K562 (cell line): ENCODE measurements around the gene MCC. TPM values are rescaled to one million over a fixed set of nuclear protein-coding genes. Genes with fewer than 3 reads are reported as not detected.

ENCODE experiments used
- ATAC-seq: fragments of 200-7000 bp; cut with Tn5 transposase; 3 replicates; pipeline ENCODE4 v1.9.1; 2020; ENCODE audit warnings: moderate library complexity
- BruUV-seq: library from RNA; stranded (reverse); fragments of 400-500 nt; replicated peaks from 2 replicates; lab custom pipeline; 2021; lab: Mats Ljungman, UMichigan
- CTCF ChIA-PET: fragments of 300-600 bp; formaldehyde crosslinking; extraction: SDS; loops from one replicate; lab custom pipeline; 2021; ENCODE audit warnings: low intra/inter-chr PET ratio; lab: Yijun Ruan, JAX
- POLR2A ChIA-PET: fragments of 300-600, 350-650 bp; sonication (Branson Sonifier 250); formaldehyde crosslinking; extraction: SDS; loops from one replicate; lab custom pipeline; 2021; ENCODE audit warnings: antibody characterized with exemption, inconsistent platforms; lab: Yijun Ruan, JAX
- DNase-seq, 4 experiments: peaks; one replicate each; pipeline versions ENCODE4 v3.0.0 to v3.0.0-alpha.2; 2011 to 2018; ENCODE audit warnings: low spot score in 3 of 4, mixed read lengths in 3 of 4; ENCODE audit errors: extremely low read depth in 1 of 4
- FAIRE-seq: peaks from 2 replicates; lab custom pipeline; 2011; peaks lifted over from hg19 to GRCh38; lab: Jason Lieb, UNC
- H2AFZ ChIP-seq: 2 replicates; pipeline ENCODE4 v1.6.0; 2011; ENCODE audit warnings: low read depth, low read length, control low read depth, inconsistent platforms
- H3K27ac ChIP-seq: fragments of 200-600 bp; 3 replicates; pipeline ENCODE4 v1.8.0; 2011; ENCODE audit warnings: low read depth, mild to moderate bottlenecking, control low read depth, inconsistent platforms, low read length, moderate library complexity, mixed read lengths; ENCODE audit errors: extremely low read depth
- H3K27me3 ChIP-seq, 2 experiments: fragments of 300-600 bp in 1 of 2; 2 replicates in 1 of 2; 3 replicates in 1 of 2; pipeline versions ENCODE4 v1.6.0 to v1.8.0; 2011; ENCODE audit warnings: inconsistent platforms in 2 of 2, low read length in 2 of 2, mild to moderate bottlenecking in 1 of 2, mixed read lengths in 1 of 2, moderate library complexity in 1 of 2; ENCODE audit not compliant: control insufficient read depth in 2 of 2, insufficient read depth in 2 of 2
- H3K36me3 ChIP-seq: fragments of 300-600 bp; 3 replicates; pipeline ENCODE4 v1.8.0; 2011; ENCODE audit warnings: mild to moderate bottlenecking, low read length, inconsistent platforms; ENCODE audit not compliant: control insufficient read depth, insufficient read depth
- H3K4me1 ChIP-seq, 2 experiments: fragments of 200-600 bp in 1 of 2; replicated peaks in 1 of 2; 2 replicates in 1 of 2; 3 replicates in 1 of 2; pipeline versions ENCODE4 v1.5.1 to v1.8.0; 2011; ENCODE audit warnings: inconsistent platforms in 2 of 2, low read length in 2 of 2, mild to moderate bottlenecking in 1 of 2, mixed read lengths in 1 of 2, moderate library complexity in 1 of 2; ENCODE audit not compliant: control insufficient read depth in 2 of 2, insufficient read depth in 2 of 2
- H3K4me2 ChIP-seq: 2 replicates; pipeline ENCODE4 v1.6.1; 2011; ENCODE audit warnings: low read length, control low read depth, inconsistent platforms, mixed read lengths; ENCODE audit not compliant: insufficient read depth
- H3K4me3 ChIP-seq: fragments of 200-600 bp; sonication (generic), shearing (Covaris generic); 2 replicates; pipeline ENCODE4 v1.5.1; 2016; ENCODE audit warnings: control low read depth, inconsistent platforms
- H3K79me2 ChIP-seq: fragments of 200-600 bp; 3 replicates; pipeline ENCODE4 v1.8.0; 2011; ENCODE audit warnings: low read length, inconsistent platforms; ENCODE audit not compliant: control insufficient read depth, insufficient read depth
- H3K9ac ChIP-seq, 2 experiments: 2 replicates each; pipeline versions ENCODE4 v1.6.0 to v1.6.1; 2011; ENCODE audit warnings: low read depth in 2 of 2, low read length in 2 of 2, control low read depth in 1 of 2, inconsistent platforms in 1 of 2, mild to moderate bottlenecking in 1 of 2, mixed read lengths in 1 of 2; ENCODE audit not compliant: insufficient read depth in 1 of 2
- H3K9me1 ChIP-seq: one replicate; pipeline ENCODE4 v1.6.0; 2011; ENCODE audit warnings: inconsistent platforms, mild to moderate bottlenecking, low read length, moderate library complexity; ENCODE audit not compliant: control insufficient read depth, insufficient read depth
- H3K9me3 ChIP-seq: replicated peaks from 2 replicates; pipeline ENCODE4 v1.5.1; 2011; ENCODE audit warnings: low read depth, low read length, inconsistent platforms; ENCODE audit not compliant: control insufficient read depth, insufficient read depth
- H4K20me1 ChIP-seq: replicated peaks from 2 replicates; pipeline ENCODE4 v1.6.1; 2011; ENCODE audit warnings: low read length, inconsistent platforms, mixed read lengths; ENCODE audit not compliant: control insufficient read depth, insufficient read depth
- ARID2 ChIP-seq: fragments of 450-650 bp; IDR thresholded peaks from 2 replicates; pipeline ENCODE4 v1.6.1; 2017; ENCODE audit warnings: antibody characterized with exemption, mild to moderate bottlenecking
- BRF1 ChIP-seq: IDR thresholded peaks from 3 replicates; pipeline ENCODE4 v1.6.1; 2011; ENCODE audit warnings: borderline replicate concordance, mild to moderate bottlenecking; ENCODE audit not compliant: insufficient read length; ENCODE audit errors: extremely low read depth
- CTCF ChIP-seq, 3 experiments: IDR thresholded peaks in 2 of 3; conservative IDR thresholded peaks in 1 of 3; 2 replicates each; pipeline ENCODE4 v1.5.1; 2011 to 2012; ENCODE audit warnings: low read length in 3 of 3, mild to moderate bottlenecking in 3 of 3, control low read depth in 2 of 3, improper control_type of control experiment in 1 of 3, inconsistent platforms in 1 of 3, low read depth in 1 of 3, mixed read lengths in 1 of 3, moderate library complexity in 1 of 3; ENCODE audit not compliant: insufficient read depth in 2 of 3
- HOMEZ ChIP-seq: fragments of 250-450 bp; sonication (Bioruptor Pico); IDR thresholded peaks from 2 replicates; pipeline ENCODE4 v1.4.0; 2020; ENCODE audit warnings: mild to moderate bottlenecking, moderate library complexity
- POLR2B ChIP-seq: fragments of 450-650 bp; IDR thresholded peaks from 2 replicates; pipeline ENCODE4 v1.6.1; 2018; ENCODE audit warnings: low read depth; ENCODE audit not compliant: partially characterized antibody
- TCFL5 ChIP-seq: fragments of 250-450 bp; sonication (Bioruptor Pico); conservative IDR thresholded peaks from 2 replicates; pipeline ENCODE4 v1.6.1; 2021; ENCODE audit warnings: mild to moderate bottlenecking, moderate library complexity, matching md5 sums
- WGBS: fragments of 100-300 bp; shearing (Covaris generic); methylation state at CpG from one replicate; pipeline ENCODE4 v1.1.6; 2016; ENCODE audit warnings: low coverage, mixed read lengths; ENCODE audit not compliant: insufficient coverage; ENCODE audit errors: missing lambda C conversion rate; 5-methylcytosine and 5-hydroxymethylcytosine counted together
- in situ Hi-C: fragments of 300-500 bp; cut with MboI; formaldehyde crosslinking; loops from 4 replicates; pipeline ENCODE4 v1.15.0; 2018; ENCODE audit warnings: inconsistent platforms, mixed read lengths
- intact Hi-C: fragments of 100-400 bp; cut with micrococcal nuclease; formaldehyde crosslinking; loops from 2 replicates; pipeline ENCODE4 v1.14.2; 2022
- polyA plus RNA-seq, 8 experiments: library from polyadenylated mRNA; depleted of rRNA in 4 of 8; stranded (reverse) in 5 of 8; unstranded in 3 of 8; fragments of >200 nt; fragmentation: Nextera tagmentation in 2 of 8; fragmentation: Illumina TruSeq in 1 of 8; extraction: Ambion mirVana in 2 of 8; extraction: Trizol in 1 of 8; gene quantifications; 2 replicates each; pipeline versions ENCODE4 v1.2.1 to v1.2.3, GENCODE V29; 2011 to 2014; ENCODE audit warnings: inconsistent platforms in 1 of 8, missing spikeins in 1 of 8
- total RNA-seq, 7 experiments: library from RNA; depleted of rRNA in 6 of 7; stranded (reverse); fragments of >200 nt in 6 of 7; fragmentation: Illumina TruSeq in 2 of 7; extraction: Trizol in 2 of 7; gene quantifications; 2 replicates each; pipeline versions ENCODE4 v1.2.1 to v1.2.3, GENCODE V29; 2011 to 2021; ENCODE audit warnings: low replicate concordance in 1 of 7

MCC gene
- total and polyA plus RNA-seq, 9 of the 15 experiments (the other 6 are each of a cell fraction or from before 2014, with no cell fraction given): 0.04 to 0.24 (median 0.06) TPM; not detected in 1

DNA sequence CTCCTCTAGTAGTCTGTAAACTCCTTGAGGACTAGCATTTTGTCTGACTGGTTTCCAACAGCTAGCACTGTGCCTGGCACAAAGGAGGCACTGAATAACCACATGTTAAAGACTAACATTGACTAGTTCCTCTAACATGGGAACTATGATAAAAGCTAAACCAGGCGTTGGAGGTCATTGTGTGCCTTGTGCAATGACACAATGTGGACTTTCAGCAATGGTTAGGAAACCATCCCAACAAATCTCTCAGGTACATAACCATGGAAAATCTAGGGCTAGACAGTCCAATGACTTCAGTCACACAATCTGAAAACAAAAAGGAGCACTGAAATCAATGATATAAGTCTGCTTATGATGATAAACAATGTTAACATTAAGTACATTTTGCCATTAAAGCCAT, 311.0 kb downstream of the MCC start:
- Histone ChIP-seq H3K9ac (no peak overlapping the region), H2AFZ (no peak overlapping the region), H3K9me3 (no peaks in the 10 kb centered on the region), H3K4me2 (no peak overlapping the region), H3K27me3 (peaks cover 2 to 4% of the 10 kb centered on the region in 2 experiments; a peak in 2 of 5 replicates), H4K20me1 (no peaks in the 10 kb centered on the region), H3K36me3 (no peaks in the 10 kb centered on the region), H3K9me1 (no peaks in the 10 kb centered on the region), H3K4me1 (no peaks in the 10 kb centered on the region), H3K4me3 (no peak overlapping the region), H3K27ac (no peak overlapping the region), H3K79me2 (no peaks in the 10 kb centered on the region)
- ChIA-PET CTCF (no interaction called here), POLR2A (no interaction called here)
- FAIRE-seq (no peak), DNase-seq (no peak), ATAC-seq (no peak)
- intact Hi-C loops: no loop called here
- 0% methylated on average over 1 of the region's 1 CpG for WGBS
- BruUV-seq: no TSS peak
- in situ Hi-C loops: loop anchor here (10.0 kb wide), 1 partner anchor 1108 kb away; no protein-coding TSS in a partner anchor
- no peak for TF ChIP-seq TCFL5 (CRISPR knock-in tag)

DNA sequence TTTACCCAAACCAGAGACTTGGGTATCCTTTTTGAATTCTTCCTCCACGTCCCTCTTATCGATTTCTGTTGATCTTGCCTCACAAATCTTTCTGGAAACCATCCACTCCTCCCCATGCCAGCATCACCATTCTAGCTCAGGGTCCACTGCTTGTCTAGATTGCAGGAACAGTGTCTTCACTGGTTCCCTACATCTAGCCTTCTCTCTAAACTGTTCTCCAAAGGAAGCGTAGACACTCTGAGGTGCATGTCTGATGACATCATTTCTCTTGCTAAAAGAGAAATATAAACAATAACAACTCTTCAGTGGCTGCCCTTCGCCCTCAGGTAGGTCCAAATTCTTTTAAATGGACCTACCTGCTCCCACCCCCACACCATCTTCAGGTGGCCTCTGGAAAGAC, 311.5 kb downstream of the MCC start:
- WGBS: 1% methylated on average over 4 of the region's 4 CpGs
- POLR2A ChIA-PET: no interaction called here
- intact Hi-C loops: no loop called here

More for the DNA sequence above, 311.5 kb downstream of the MCC start:
- no peak overlapping the region for H3K4me2 ChIP-seq
- H3K27me3 ChIP-seq: peaks cover 2 to 4% of the 10 kb centered on the region in 2 experiments; a peak in 2 of 5 replicates
- TF ChIP-seq CTCF (IDR thresholded peaks at IDR 0.05 in 2 of 3, conservative IDR thresholded peaks at IDR 0.05 in 1 of 3; ENCODE audit: insufficient read depth in 2 of 3, low read depth in 1 of 3, low read length in 3 of 3): no peak
- no peak for TF ChIP-seq POLR2B
- TF ChIP-seq HOMEZ: no peak
- TF ChIP-seq ARID2: no peak
- TF ChIP-seq BRF1: no peak
- no peaks in the 10 kb centered on the region for H4K20me1 ChIP-seq
- no peak overlapping the region for H3K4me3 ChIP-seq
- CTCF ChIA-PET: no interaction called here
- no TSS peak for BruUV-seq
- no peaks in the 10 kb centered on the region for H3K79me2 ChIP-seq
- no peak overlapping the region for H2AFZ ChIP-seq
- no peaks in the 10 kb centered on the region for H3K9me1 ChIP-seq
- DNase-seq (no peak), FAIRE-seq (no peak), ATAC-seq (no peak)
- in situ Hi-C loops: loop anchor here (10.0 kb wide), 1 partner anchor 1108 kb away; no protein-coding TSS in a partner anchor
- H3K4me1 ChIP-seq: no peaks in the 10 kb centered on the region
- H3K9me3 ChIP-seq: no peaks in the 10 kb centered on the region
- no peaks in the 10 kb centered on the region for H3K36me3 ChIP-seq
- no peak overlapping the region for H3K9ac ChIP-seq
- H3K27ac ChIP-seq: no peak overlapping the region
